NCI-H2107 (cell line): ENCODE results near the gene TSC1.

Experiments used
- DNase-seq: peaks from one replicate; lab custom pipeline; 2025; lab: John Stamatoyannopoulos, UW

Gene TSC1

GRCh38 chr9:132935026-132935425 is 9.4 kb downstream of the TSC1 start:
- no peak for DNase-seq

- no peak for DNase-seq
These were observed 13.2 kb downstream of the TSC1 start for GRCh38 chr9:132931178-132931735.

- DNase-seq, result no peak
These were observed 16.7 kb downstream of the TSC1 start for GRCh38 chr9:132927704-132928103.

GRCh38 chr9:132923346-132923902 is 21.0 kb downstream of the TSC1 start:
- no peak for DNase-seq

- no peak for DNase-seq
These were observed 24.7 kb downstream of the TSC1 start for GRCh38 chr9:132919614-132920268.

- no peak for DNase-seq
These were observed 29.5 kb downstream of the TSC1 start for GRCh38 chr9:132914924-132915323.

- no peak for DNase-seq
These were observed 32.3 kb downstream of the TSC1 start for GRCh38 chr9:132912131-132912530.

- DNase-seq, result no peak
These were observed 34.0 kb downstream of the TSC1 start for GRCh38 chr9:132910376-132910775.

- no peak for DNase-seq
These were observed 35.1 kb downstream of the TSC1 start for GRCh38 chr9:132909311-132909710.

GRCh38 chr9:132908635-132909034 is 35.8 kb downstream of the TSC1 start:
- no peak for DNase-seq

GRCh38 chr9:132905726-132906125 is 38.7 kb downstream of the TSC1 start:
- no peak for DNase-seq

- no peak for DNase-seq
These were observed 40.6 kb downstream of the TSC1 start for GRCh38 chr9:132903574-132904492.

- peak; percentile 35 for DNase-seq
These were observed 42.3 kb downstream of the TSC1 start for GRCh38 chr9:132901858-132902831.

- DNase-seq, result no peak
These were observed 46.4 kb downstream of the TSC1 start for GRCh38 chr9:132898051-132898450.

- no peak for DNase-seq
These were observed 47.5 kb downstream of the TSC1 start for GRCh38 chr9:132896906-132897305.

- DNase-seq, result no peak
These were observed 48.2 kb downstream of the TSC1 start for GRCh38 chr9:132896264-132896663.

GRCh38 chr9:132894862-132895835 is 49.3 kb downstream of the TSC1 start:
- DNase-seq, result no peak

GRCh38 chr9:132894346-132894745 is 50.1 kb downstream of the TSC1 start:
- no peak for DNase-seq

- DNase-seq, result no peak
These were observed 52.0 kb downstream of the TSC1 start for GRCh38 chr9:132892400-132892799.

- no peak for DNase-seq
These were observed 56.3 kb downstream of the TSC1 start for GRCh38 chr9:132888151-132888550.
